ENCODE measurements around the gene ZDHHC7.

DNA sequence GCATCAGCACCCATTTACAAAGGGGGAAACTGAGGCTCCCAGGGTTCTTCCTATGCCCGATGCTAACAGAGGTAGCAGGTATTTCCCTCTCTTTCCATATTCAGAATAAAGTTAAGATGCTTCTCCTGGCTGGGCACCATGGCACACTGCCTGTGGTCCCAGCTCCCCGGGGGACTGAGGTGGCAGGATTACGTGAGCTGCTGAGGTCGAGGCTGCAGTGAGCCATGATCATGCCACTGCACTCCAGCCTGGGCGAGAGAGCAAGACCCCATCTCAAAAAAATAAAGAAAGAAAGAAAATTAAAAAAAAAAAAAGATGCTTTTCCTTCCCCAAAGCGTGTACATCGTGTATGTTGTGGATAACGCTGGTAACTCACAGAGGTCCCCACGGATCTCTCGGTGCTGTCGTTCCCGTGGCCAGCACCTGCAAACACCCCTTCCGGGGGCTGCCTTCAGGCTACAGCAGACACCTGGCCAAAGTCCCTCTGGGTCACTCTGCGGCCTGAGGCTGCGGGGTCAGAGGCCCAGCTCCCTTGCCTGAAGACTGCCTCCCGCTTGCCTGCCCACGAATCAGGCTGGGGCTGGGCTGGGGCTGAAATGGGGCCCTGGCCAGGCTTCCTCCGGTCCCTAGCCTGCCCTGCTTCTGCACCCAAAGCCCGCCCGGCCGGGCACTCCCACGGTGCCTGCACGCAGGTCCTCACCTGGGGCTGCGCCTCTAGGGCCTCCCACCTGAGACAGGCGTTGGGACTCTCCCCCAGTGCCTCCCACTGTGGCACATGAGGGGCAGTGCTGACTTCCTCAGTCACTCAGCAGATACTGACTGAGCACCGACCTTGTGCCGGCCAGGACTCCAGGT is 63.1 kb downstream of the ZDHHC7 start:
- TF ChIP-seq POU6F1 (CRISPR knock-in tag; IDR thresholded peaks at IDR 0.05; ENCODE audit: borderline replicate concordance, low read depth) (no peak), PPARA (CRISPR knock-in tag; IDR thresholded peaks at IDR 0.05; ENCODE audit: borderline replicate concordance) (no peak), CSDC2 (CRISPR knock-in tag; IDR thresholded peaks at IDR 0.05) (no peak), GLIS3 (CRISPR knock-in tag; IDR thresholded peaks at IDR 0.05) (no peak), PATZ1 (CRISPR knock-in tag; IDR thresholded peaks at IDR 0.05; ENCODE audit: borderline replicate concordance) (no peak), ZC3H10 (CRISPR knock-in tag; IDR thresholded peaks at IDR 0.05) (no peak), TSHZ2 (CRISPR knock-in tag; IDR thresholded peaks at IDR 0.05) (no peak), ZFP30 (CRISPR knock-in tag; IDR thresholded peaks at IDR 0.05) (no peak), ZFP3 (CRISPR knock-in tag; IDR thresholded peaks at IDR 0.05) (no peak), ZNF70 (CRISPR knock-in tag; IDR thresholded peaks at IDR 0.05) (no peak), TOX (CRISPR knock-in tag; IDR thresholded peaks at IDR 0.05; ENCODE audit: borderline replicate concordance) (no peak), RARB (CRISPR knock-in tag; IDR thresholded peaks at IDR 0.05) (no peak)
- TF ChIP-seq, protein P1, sequence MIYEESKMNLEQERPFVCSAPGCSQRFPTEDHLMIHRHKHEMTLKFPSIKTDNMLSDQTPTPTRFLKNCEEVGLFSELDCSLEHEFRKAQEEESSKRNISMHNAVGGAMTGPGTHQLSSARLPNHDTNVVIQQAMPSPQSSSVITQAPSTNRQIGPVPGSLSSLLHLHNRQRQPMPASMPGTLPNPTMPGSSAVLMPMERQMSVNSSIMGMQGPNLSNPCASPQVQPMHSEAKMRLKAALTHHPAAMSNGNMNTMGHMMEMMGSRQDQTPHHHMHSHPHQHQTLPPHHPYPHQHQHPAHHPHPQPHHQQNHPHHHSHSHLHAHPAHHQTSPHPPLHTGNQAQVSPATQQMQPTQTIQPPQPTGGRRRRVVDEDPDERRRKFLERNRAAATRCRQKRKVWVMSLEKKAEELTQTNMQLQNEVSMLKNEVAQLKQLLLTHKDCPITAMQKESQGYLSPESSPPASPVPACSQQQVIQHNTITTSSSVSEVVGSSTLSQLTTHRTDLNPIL (CRISPR knock-in tag; IDR thresholded peaks at IDR 0.05; ENCODE audit: low read depth): no peak
